ENCODE data around the gene C19orf38.

The C19orf38 gene

DNA sequence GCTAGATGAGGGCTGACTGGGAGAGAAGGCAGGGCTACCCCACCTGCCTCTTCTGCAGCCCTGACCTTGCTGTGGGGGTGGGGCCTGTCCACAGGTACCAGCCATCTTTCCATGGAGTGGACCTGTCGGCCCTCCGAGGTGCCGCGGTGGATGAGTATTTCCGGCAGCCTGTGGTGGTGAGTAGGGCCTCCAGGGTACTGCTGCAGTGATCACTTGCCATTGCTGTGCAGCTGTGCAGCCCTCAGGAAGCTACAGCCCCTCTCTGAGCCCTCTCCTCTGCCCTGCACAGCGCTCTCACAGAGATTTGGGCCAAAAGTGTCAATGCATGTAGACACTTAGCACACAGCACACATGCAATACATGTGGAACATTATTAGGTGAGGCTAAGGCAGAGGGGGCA, 68.4 kb downstream of the C19orf38 start (continued):
- TF ChIP-seq ESRRG (CRISPR knock-in tag; IDR thresholded peaks at IDR 0.05) = no peak
- no peak for TF ChIP-seq ZNF565 (CRISPR knock-in tag; conservative IDR thresholded peaks at IDR 0.05; ENCODE audit: low read depth)
- TF ChIP-seq, protein P1, sequence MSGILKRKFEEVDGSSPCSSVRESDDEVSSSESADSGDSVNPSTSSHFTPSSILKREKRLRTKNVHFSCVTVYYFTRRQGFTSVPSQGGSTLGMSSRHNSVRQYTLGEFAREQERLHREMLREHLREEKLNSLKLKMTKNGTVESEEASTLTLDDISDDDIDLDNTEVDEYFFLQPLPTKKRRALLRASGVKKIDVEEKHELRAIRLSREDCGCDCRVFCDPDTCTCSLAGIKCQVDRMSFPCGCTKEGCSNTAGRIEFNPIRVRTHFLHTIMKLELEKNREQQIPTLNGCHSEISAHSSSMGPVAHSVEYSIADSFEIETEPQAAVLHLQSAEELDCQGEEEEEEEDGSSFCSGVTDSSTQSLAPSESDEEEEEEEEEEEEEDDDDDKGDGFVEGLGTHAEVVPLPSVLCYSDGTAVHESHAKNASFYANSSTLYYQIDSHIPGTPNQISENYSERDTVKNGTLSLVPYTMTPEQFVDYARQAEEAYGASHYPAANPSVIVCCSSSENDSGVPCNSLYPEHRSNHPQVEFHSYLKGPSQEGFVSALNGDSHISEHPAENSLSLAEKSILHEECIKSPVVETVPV (CRISPR knock-in tag; IDR thresholded peaks at IDR 0.05) = no peak
- no peak for TF ChIP-seq BACH2 (CRISPR knock-in tag; IDR thresholded peaks at IDR 0.05; ENCODE audit: borderline replicate concordance)
- TF ChIP-seq OSR1 (CRISPR knock-in tag; IDR thresholded peaks at IDR 0.05) = no peak
- TF ChIP-seq, protein P2, sequence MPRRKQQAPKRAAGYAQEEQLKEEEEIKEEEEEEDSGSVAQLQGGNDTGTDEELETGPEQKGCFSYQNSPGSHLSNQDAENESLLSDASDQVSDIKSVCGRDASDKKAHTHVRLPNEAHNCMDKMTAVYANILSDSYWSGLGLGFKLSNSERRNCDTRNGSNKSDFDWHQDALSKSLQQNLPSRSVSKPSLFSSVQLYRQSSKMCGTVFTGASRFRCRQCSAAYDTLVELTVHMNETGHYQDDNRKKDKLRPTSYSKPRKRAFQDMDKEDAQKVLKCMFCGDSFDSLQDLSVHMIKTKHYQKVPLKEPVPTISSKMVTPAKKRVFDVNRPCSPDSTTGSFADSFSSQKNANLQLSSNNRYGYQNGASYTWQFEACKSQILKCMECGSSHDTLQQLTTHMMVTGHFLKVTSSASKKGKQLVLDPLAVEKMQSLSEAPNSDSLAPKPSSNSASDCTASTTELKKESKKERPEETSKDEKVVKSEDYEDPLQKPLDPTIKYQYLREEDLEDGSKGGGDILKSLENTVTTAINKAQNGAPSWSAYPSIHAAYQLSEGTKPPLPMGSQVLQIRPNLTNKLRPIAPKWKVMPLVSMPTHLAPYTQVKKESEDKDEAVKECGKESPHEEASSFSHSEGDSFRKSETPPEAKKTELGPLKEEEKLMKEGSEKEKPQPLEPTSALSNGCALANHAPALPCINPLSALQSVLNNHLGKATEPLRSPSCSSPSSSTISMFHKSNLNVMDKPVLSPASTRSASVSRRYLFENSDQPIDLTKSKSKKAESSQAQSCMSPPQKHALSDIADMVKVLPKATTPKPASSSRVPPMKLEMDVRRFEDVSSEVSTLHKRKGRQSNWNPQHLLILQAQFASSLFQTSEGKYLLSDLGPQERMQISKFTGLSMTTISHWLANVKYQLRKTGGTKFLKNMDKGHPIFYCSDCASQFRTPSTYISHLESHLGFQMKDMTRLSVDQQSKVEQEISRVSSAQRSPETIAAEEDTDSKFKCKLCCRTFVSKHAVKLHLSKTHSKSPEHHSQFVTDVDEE (CRISPR knock-in tag; IDR thresholded peaks at IDR 0.05) = no peak
- TF ChIP-seq ZNF70 (CRISPR knock-in tag; IDR thresholded peaks at IDR 0.05) = no peak
- TF ChIP-seq GLIS3 (CRISPR knock-in tag; IDR thresholded peaks at IDR 0.05) = no peak
- no peak for TF ChIP-seq PPARA (CRISPR knock-in tag; IDR thresholded peaks at IDR 0.05; ENCODE audit: borderline replicate concordance)

DNA sequence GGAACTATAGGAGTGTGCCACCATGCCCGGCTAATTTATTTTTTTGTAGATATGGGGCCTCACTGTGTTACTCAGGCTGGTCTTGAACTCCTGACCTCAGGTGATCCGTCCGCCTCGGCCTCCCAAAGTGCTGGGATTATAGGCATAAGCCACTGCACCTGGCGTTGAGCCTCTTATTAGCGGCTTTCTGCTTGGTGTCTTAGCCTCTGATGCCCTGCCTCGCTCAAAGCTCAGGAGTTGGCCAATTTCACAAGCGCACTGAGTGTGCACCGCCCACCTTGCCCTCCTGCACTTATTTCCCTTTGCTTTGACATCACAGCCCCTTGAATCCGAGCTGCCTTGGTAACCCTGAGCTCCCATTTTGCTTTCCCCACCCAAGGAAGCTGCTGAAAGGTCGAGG, 70.1 kb downstream of the C19orf38 start:
- no peak for ATAC-seq
- no peak for TF ChIP-seq CSDC2 (CRISPR knock-in tag; IDR thresholded peaks at IDR 0.05)
- TF ChIP-seq, protein P3, sequence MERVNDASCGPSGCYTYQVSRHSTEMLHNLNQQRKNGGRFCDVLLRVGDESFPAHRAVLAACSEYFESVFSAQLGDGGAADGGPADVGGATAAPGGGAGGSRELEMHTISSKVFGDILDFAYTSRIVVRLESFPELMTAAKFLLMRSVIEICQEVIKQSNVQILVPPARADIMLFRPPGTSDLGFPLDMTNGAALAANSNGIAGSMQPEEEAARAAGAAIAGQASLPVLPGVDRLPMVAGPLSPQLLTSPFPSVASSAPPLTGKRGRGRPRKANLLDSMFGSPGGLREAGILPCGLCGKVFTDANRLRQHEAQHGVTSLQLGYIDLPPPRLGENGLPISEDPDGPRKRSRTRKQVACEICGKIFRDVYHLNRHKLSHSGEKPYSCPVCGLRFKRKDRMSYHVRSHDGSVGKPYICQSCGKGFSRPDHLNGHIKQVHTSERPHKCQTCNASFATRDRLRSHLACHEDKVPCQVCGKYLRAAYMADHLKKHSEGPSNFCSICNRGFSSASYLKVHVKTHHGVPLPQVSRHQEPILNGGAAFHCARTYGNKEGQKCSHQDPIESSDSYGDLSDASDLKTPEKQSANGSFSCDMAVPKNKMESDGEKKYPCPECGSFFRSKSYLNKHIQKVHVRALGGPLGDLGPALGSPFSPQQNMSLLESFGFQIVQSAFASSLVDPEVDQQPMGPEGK (CRISPR knock-in tag; IDR thresholded peaks at IDR 0.05; ENCODE audit: borderline replicate concordance) = no peak
- TF ChIP-seq, protein P4, sequence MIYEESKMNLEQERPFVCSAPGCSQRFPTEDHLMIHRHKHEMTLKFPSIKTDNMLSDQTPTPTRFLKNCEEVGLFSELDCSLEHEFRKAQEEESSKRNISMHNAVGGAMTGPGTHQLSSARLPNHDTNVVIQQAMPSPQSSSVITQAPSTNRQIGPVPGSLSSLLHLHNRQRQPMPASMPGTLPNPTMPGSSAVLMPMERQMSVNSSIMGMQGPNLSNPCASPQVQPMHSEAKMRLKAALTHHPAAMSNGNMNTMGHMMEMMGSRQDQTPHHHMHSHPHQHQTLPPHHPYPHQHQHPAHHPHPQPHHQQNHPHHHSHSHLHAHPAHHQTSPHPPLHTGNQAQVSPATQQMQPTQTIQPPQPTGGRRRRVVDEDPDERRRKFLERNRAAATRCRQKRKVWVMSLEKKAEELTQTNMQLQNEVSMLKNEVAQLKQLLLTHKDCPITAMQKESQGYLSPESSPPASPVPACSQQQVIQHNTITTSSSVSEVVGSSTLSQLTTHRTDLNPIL (CRISPR knock-in tag; IDR thresholded peaks at IDR 0.05; ENCODE audit: low read depth) = no peak
- TF ChIP-seq ESRRG (CRISPR knock-in tag; IDR thresholded peaks at IDR 0.05) = no peak
- TF ChIP-seq ZC3H10 (CRISPR knock-in tag; IDR thresholded peaks at IDR 0.05) = no peak
- TF ChIP-seq ISL1 (CRISPR knock-in tag; IDR thresholded peaks at IDR 0.05) = no peak
- no peak for TF ChIP-seq GLIS3 (CRISPR knock-in tag; IDR thresholded peaks at IDR 0.05)
- no peak for TF ChIP-seq OSR1 (CRISPR knock-in tag; IDR thresholded peaks at IDR 0.05)
- TF ChIP-seq SNAI2 (CRISPR knock-in tag; IDR thresholded peaks at IDR 0.05) = no peak
- TF ChIP-seq ZFP30 (CRISPR knock-in tag; IDR thresholded peaks at IDR 0.05) = no peak
- no peak for TF ChIP-seq ZNF565 (CRISPR knock-in tag; conservative IDR thresholded peaks at IDR 0.05; ENCODE audit: low read depth)
- no peak for TF ChIP-seq ZFP3 (CRISPR knock-in tag; IDR thresholded peaks at IDR 0.05)
- TF ChIP-seq, protein P1 (CRISPR knock-in tag; IDR thresholded peaks at IDR 0.05) = no peak
- TF ChIP-seq TCF4 (CRISPR knock-in tag; IDR thresholded peaks at IDR 0.05; ENCODE audit: borderline replicate concordance) = no peak
- no peak for TF ChIP-seq PPARA (CRISPR knock-in tag; IDR thresholded peaks at IDR 0.05; ENCODE audit: borderline replicate concordance)
- TF ChIP-seq, protein P5, sequence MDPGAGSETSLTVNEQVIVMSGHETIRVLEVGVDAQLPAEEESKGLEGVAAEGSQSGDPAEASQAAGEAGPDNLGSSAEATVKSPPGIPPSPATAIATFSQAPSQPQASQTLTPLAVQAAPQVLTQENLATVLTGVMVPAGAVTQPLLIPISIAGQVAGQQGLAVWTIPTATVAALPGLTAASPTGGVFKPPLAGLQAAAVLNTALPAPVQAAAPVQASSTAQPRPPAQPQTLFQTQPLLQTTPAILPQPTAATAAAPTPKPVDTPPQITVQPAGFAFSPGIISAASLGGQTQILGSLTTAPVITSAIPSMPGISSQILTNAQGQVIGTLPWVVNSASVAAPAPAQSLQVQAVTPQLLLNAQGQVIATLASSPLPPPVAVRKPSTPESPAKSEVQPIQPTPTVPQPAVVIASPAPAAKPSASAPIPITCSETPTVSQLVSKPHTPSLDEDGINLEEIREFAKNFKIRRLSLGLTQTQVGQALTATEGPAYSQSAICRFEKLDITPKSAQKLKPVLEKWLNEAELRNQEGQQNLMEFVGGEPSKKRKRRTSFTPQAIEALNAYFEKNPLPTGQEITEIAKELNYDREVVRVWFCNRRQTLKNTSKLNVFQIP (CRISPR knock-in tag; IDR thresholded peaks at IDR 0.05; ENCODE audit: borderline replicate concordance, low read depth) = no peak
- TF ChIP-seq RARB (CRISPR knock-in tag; IDR thresholded peaks at IDR 0.05) = no peak
- TF ChIP-seq ARNTL (CRISPR knock-in tag; IDR thresholded peaks at IDR 0.05; ENCODE audit: borderline replicate concordance, low read depth) = no peak

Measured in SK-N-SH treated with all-trans-retinoic acid at 6 μM for 48 hours (cell line).